Mononuclear cell (primary cell): ENCODE results near the gene TEX14. TPM values are rescaled to one million over a fixed set of nuclear protein-coding genes. Genes with fewer than 3 reads are reported as not detected.
"Not testable (repeated sequence)": the region's sequence is repeated elsewhere in the genome, so short reads cannot be mapped to it uniquely, and the experiment has no call there.

ENCODE experiments used
- H3K27me3 ChIP-seq: 2 replicates; pipeline ENCODE4 v1.6.0; 2011; ENCODE audit warnings: low read length, control low read depth; ENCODE audit not compliant: insufficient read depth
- H3K4me1 ChIP-seq: 2 replicates; pipeline ENCODE4 v1.5.1; 2011; ENCODE audit warnings: mild to moderate bottlenecking, low read length, control low read depth; ENCODE audit not compliant: insufficient read depth
- H3K4me3 ChIP-seq: 2 replicates; pipeline ENCODE4 v1.5.1; 2011; ENCODE audit warnings: mild to moderate bottlenecking, low read length, moderate library complexity
- H3K9me3 ChIP-seq: 2 replicates; pipeline ENCODE4 v1.5.1; 2011; ENCODE audit warnings: low read depth, mild to moderate bottlenecking, control low read depth, low read length
- total RNA-seq: library from RNA; depleted of rRNA; stranded (reverse); fragments of >200 nt; gene quantifications from one replicate; pipeline ENCODE4 v1.2.3, GENCODE V29; 2012

Gene TEX14
- total RNA-seq, 1 donor = 0.31 TPM

DNA sequence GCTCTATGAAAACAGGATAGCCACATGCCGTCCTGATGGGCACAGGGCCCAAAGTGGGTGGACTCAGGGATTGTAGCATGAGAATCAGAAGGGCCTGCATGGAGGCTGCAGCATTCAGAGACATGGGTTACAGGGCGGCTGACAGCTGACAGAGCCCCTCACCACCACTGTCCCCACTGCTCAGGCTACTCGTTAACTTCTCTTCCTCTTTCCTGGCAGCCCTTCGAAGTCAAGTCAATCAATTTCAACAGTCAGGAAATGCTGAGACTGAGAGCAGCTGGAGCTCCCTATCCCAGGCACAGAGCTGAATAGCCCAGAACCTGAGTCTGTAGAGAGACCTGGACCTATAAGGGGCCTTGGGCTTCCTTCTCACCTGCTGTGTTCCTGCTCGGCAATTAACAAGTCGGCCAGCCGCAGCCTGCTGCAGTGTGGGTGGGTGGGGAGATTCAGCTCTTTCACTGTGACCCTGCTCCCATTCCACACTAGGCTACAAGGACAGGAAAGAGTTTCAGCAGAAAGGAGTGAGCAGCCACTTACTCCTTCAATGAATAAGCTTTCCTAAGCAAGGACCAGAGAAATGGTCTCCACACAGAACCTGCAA is 76.9 kb downstream of the TEX14 start:
- no peak overlapping the region for H3K4me3 ChIP-seq
- no peaks in the 10 kb centered on the region for H3K9me3 ChIP-seq
- H3K27me3 ChIP-seq = no peaks in the 10 kb centered on the region
- peaks cover 17% of the 10 kb centered on the region for H3K4me1 ChIP-seq

DNA sequence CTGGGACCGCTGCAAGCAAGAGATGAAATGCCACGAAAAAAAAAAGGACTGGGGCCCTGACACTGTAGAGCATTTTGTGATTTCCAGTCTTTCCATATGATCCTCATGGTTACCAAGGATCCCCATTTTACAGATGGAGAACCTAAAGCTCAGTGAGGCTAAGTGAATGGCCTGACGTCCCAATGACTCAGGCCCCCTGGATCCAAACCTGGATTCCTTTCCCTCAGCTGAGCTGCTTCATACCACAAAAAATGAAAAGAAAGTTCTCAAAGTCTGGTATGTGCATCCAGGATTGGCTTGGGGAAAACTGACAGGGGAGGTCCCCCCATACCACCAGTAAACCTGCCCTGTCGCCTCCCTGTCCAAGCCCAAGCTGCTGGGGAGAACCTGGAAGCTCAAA is 80.5 kb downstream of the TEX14 start:
- no peaks in the 10 kb centered on the region for H3K9me3 ChIP-seq

DNA sequence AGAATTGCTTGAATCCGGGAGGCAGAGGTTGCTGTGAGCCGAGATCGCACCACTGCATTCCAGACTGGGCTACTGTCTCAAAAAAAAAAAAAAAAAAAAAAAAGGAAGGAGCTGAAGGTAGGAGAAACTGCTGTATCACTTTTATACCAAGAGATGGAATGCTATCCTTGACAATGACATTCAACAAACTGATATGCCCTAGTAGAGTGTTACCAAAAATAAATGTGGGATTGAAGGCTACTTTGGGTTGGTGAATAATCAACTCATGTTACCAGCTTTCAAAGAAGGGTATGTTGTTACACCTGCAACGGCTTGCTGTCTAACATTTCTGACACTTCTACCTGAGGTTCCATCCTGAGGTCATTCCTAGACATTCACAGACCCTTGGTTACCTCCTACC is 84.9 kb downstream of the TEX14 start:
- no peaks in the 10 kb centered on the region for H3K4me1 ChIP-seq
- no peaks in the 10 kb centered on the region for H3K27me3 ChIP-seq
- H3K9me3 ChIP-seq = no peaks in the 10 kb centered on the region
- H3K4me3 ChIP-seq = no peak overlapping the region

More for the DNA sequence above, 80.5 kb downstream of the TEX14 start:
- Histone ChIP-seq H3K4me1 (peaks cover 16% of the 10 kb centered on the region), H3K4me3 (no peak overlapping the region), H3K27me3 (no peaks in the 10 kb centered on the region)

DNA sequence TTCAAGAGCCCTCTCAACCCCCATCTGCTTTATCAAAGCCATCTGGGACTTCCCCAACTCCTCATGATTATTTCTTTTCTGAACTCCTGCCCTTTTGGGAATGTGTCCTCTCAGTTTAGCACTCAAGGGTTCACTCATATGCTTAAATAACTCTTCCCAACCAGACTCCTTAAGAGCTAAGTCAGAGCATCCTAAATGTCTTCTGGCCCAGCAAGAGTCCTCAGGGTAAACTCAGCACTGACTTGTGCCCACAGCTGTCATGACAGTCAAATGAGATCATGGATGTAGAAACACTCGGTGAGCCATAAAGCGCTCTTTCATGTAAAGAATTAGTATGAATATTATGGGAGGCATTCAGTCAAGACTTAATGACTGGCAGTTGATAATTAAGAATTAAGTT is 85.9 kb downstream of the TEX14 start:
- H3K4me1 ChIP-seq = no peaks in the 10 kb centered on the region
- H3K4me3 ChIP-seq = no peak overlapping the region
- H3K9me3 ChIP-seq = no peaks in the 10 kb centered on the region
- H3K27me3 ChIP-seq = no peaks in the 10 kb centered on the region

DNA sequence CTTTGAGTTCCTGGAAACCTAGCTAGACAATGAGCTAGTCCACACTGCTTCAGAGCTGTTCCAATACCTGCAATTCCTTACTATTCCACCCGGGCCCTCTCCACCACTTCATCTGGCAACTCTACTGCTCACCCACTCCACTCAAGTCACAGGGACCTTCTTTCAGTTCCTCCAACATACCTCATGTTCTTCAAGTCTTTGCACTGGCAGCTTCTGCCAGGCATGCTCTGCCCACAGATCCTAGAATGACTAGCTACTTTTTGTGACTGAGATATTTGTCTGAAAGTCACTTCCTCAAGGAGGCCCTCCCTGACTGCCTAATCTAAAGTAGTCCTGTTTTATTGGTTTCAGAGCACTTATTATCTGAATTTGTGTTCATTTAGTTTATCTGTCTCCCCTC is 86.4 kb downstream of the TEX14 start:
- no peak overlapping the region for H3K4me3 ChIP-seq
- H3K9me3 ChIP-seq = no peaks in the 10 kb centered on the region
- H3K27me3 ChIP-seq = no peaks in the 10 kb centered on the region
- no peaks in the 10 kb centered on the region for H3K4me1 ChIP-seq

DNA sequence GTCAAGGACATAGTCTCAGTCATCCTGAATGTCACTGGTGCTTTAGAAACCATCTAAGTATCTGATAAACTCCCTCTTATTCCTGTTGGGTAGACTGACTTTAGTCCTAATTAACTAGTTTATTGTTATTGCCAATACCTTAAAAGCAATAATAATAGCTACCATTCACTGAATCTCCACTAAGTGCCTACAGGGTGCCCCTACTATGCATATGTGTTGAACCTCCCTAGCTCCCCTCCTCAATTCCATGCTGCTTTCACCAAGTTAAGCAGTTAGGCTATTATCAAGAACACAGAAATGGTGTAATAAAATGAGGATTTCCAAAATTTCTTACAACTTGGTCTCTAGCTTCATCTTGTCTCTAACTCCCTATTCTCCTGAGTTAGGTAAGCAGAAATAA is 89.9 kb downstream of the TEX14 start:
- no peaks in the 10 kb centered on the region for H3K27me3 ChIP-seq
- no peaks in the 10 kb centered on the region for H3K9me3 ChIP-seq
- H3K4me1 ChIP-seq = no peaks in the 10 kb centered on the region
- no peak overlapping the region for H3K4me3 ChIP-seq

DNA sequence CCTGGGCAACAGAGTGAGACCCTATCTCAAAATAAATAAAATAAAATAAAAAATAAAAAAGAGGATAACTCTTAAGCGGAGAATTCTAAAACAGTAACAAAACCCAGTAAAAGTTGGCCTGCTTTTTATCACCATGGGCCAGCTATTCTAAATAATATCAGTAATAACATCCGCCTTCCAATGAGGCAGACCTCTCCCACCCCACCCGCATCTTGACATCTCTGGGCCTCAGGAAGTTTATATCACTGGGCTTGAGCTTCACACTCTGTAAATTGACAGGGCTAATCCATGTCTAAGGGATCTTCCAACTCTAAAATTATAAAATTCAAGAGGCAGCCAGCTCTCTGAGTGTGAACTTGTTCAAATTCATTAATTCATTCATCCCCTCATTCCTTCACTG is 94.5 kb downstream of the TEX14 start:
- Histone ChIP-seq H3K4me3 (no peak overlapping the region), H3K9me3 (no peaks in the 10 kb centered on the region), H3K4me1 (no peaks in the 10 kb centered on the region), H3K27me3 (no peaks in the 10 kb centered on the region)

DNA sequence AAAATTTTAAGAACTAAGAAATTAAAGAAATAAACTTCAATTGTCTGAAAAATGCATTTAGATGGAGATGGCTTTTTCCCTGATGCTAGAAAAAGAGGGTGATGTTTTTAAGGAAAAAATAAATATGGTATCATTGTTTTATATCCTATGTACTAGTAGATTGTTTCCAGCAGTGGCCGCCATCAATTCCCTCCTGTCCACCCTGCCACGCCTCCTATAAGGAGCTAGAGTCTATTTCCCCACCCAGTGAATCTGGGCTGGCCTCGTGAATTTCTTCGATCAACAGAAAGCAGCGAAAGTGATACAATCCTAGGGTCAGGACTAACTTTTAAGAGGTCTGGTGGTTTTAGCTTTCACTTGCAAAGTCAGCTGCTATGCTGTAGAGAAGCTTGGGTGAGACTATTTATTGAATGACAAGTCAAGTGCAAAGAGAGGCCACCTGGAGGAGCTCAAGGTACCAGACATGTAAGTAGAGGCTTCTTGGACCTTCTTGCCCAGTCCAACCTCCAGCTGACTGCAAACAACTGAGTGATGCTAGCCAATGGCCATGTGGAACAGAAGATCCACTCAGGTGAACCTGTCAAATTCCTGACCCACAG is 96.6 kb downstream of the TEX14 start:
- H3K4me3 ChIP-seq = no peak overlapping the region
- no peaks in the 10 kb centered on the region for H3K27me3 ChIP-seq
- H3K9me3 ChIP-seq = no peaks in the 10 kb centered on the region
- H3K4me1 ChIP-seq = no peaks in the 10 kb centered on the region

DNA sequence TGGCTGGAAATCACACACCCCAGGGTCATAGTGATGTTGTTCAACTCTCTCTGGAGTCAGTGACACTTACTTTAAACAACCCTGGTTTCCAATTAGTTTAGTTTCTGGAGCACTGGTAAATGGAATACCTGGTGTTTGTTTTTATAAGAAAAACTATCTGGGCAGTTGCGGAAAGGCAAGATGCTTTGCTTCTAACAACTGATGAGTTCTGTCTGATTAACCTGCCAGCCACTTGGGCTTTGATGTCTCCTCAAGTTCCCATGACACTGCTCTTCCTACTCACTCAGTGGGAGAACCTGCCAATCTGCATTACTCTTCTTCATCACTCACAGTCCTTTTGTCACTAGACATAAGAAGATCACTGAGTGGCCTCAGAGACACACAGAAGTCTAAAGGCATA is 98.7 kb downstream of the TEX14 start:
- Histone ChIP-seq H3K9me3 (no peaks in the 10 kb centered on the region), H3K4me1 (no peaks in the 10 kb centered on the region), H3K4me3 (no peak overlapping the region), H3K27me3 (no peaks in the 10 kb centered on the region)

DNA sequence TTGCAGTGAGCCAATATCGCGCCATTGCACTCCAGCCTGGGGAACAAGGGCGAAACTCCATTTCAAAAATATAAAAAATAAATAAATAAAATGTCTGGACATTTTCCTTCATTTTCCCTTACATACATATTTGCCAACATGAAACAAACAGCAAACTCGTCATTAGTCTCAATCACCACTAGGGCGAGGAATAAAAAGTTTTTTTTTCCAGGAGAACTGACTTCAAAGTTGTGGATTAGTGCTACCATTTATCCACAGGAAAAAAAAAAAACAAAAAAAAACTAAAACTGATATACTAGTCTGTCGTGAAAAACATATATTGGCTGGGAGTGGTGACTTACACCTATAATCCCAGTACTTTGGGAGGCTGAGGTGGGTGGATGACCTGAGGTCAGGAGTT is 100.4 kb downstream of the TEX14 start:
- Histone ChIP-seq H3K4me1 (no peaks in the 10 kb centered on the region), H3K4me3 (no peak overlapping the region), H3K27me3 (no peaks in the 10 kb centered on the region), H3K9me3 (no peaks in the 10 kb centered on the region)

DNA sequence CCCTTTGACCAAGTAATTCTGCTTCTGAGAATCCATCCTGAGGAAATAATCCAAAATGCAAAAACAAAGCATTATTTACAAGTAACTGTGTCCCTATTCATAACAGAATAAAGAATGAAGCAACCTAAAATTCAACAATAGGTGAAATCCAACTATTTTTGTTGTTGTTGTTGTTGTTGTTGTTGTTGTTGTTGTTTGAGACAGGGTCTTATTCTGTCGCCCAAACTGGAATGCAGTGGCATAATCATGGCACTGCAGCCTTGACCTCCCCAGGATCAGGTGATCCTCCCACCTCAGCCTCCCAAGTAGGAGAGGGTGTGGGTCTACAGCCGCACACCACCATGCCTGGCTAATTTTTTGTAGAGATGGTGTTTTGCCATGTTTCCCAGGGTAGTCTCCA is 101.5 kb downstream of the TEX14 start:
- H3K9me3 ChIP-seq = no peaks in the 10 kb centered on the region
- no peak overlapping the region for H3K4me3 ChIP-seq
- no peaks in the 10 kb centered on the region for H3K4me1 ChIP-seq
- no peaks in the 10 kb centered on the region for H3K27me3 ChIP-seq

DNA sequence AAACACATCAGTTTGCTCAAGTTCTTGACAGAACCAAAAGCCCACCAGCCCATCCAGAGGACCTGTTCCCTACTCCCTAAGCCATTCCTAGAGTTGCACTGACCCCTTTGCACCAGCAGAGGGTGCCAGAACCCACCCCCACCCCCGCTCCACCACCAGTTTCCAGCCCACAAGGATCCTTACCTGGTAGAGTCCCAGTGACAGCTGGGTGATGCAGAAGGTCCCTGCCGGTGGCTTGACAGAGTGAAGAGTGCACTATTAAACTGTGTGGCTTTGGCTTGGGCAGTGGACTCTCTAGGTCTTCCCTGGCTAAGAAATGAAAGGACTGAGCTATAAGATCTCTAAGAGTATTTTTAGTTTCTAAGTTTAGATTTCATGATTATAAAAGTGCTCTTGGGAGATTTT is 104.1 kb downstream of the TEX14 start:
- no peaks in the 10 kb centered on the region for H3K9me3 ChIP-seq
- no peaks in the 10 kb centered on the region for H3K4me1 ChIP-seq
- no peak overlapping the region for H3K4me3 ChIP-seq
- H3K27me3 ChIP-seq = no peaks in the 10 kb centered on the region

DNA sequence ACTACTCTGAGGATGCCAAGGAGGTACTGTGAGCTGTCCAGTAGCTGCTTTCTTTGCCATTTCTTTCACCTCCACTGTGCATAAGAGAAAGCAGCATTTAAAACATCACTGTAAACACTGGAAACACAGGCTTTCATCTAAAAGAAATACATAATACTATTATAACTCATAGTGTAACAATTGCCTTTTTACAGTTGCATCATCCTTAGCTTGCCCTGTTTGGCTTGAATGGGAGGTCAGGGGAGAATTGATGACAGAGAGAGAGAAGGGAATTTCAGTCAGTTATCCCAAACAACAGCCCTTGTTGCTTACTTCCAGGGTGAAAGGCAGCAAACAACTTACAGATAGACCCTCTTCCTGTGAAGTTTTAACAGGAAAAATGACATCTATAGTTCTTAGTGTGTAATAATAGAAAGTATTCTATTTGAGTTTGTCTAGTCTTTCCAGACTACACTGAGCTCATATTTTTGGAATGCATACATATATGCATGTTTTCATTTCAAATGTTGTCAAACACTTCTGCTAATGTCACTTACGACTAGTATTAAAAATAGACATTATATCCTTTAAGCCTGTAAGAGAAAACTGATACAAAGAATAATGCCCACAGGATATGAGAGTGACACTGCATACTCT is 105.7 kb downstream of the TEX14 start:
- H3K4me1 ChIP-seq = no peaks in the 10 kb centered on the region
- no peaks in the 10 kb centered on the region for H3K9me3 ChIP-seq
- no peaks in the 10 kb centered on the region for H3K27me3 ChIP-seq
- no peak overlapping the region for H3K4me3 ChIP-seq

DNA sequence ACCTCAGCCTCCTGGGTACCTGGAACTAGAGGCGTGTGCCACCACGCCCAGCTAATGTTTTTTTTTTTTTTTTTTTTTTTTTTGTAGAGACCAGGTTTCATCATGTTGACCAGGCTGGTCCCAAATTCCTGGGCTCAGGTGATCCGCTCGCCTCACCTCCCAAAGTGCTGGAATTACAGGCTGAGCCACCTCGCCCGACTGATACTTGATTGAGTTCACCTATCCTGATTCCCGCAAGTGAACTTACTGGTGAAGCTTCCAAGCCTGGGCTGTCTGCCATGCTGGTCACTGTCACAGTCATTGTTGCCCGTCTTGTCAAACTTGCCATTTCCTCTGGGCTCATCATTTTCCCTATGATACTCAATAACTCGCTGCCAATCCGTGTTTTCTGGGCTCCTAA is 106.3 kb downstream of the TEX14 start:
- Histone ChIP-seq H3K27me3 (no peaks in the 10 kb centered on the region), H3K4me1 (no peaks in the 10 kb centered on the region), H3K4me3 (no peak overlapping the region), H3K9me3 (no peaks in the 10 kb centered on the region)

DNA sequence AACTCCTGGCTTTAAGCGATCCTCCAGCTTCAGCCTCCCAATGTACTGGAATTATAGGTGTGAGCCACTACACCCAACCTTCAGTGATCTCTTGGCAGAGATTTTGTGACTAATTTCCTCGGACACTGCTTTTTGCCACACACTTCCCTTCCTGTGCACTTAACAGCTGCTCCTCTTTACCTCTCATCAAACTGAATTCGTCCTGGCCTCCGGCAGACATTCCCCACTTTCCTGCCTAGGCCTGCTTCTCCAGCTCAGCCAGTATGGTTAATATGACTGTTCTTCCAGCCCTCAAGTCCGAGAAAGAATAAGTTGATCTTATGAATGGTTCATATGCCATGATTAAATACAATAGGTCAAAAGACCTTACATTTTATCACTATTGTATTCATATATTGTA is 108.4 kb downstream of the TEX14 start:
- H3K27me3 ChIP-seq = no peaks in the 10 kb centered on the region
- H3K9me3 ChIP-seq = no peaks in the 10 kb centered on the region
- no peak overlapping the region for H3K4me3 ChIP-seq
- no peaks in the 10 kb centered on the region for H3K4me1 ChIP-seq

DNA sequence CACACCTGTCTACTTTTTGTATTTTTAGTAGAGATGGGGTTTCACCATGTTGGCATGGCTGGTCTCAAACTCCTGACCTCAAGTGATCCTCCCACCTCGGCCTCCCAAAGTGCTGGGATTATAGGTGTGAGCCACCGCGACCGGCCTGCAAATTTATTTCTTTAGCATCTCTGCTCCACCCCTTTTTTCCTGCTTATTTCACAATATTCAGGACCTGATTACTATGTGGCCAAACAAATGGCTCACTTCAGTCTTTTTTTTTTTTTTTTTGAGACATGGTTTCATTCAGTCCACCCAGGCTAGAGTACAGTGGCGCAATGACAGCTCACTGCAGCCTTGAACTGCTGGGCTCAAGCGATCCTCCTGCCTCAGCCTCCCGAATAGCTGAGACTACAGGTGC is 109.1 kb downstream of the TEX14 start:
- H3K9me3 ChIP-seq, H3K4me3 ChIP-seq, H3K4me1 ChIP-seq, H3K27me3 ChIP-seq: not testable (repeated sequence)
